Measurements from ENCODE around the gene ANKRD11. TPM values are rescaled to one million over a fixed set of nuclear protein-coding genes. Genes with fewer than 3 reads are reported as not detected.

ANKRD11 gene
- total RNA-seq, 1 experiment from 2014 or later, result 242 TPM

DNA sequence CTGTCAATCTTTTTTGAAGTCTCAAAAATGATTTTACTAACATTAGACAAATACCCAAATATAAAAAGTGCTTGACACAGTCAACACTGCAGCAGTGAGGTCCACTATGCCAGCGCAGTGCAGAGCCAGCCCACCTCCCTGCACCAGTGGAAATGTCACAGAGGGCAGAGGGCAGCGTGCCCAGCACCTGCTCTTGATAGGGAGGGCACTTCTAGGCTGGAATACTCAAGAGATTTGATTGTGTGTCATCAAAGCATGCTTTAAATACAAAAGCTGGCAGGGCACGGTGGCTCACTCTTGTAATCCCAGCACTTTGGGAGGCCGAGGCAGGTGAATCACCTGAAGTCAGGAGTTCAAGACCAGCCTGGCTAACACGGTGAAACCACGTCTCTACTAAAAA lies 136.0 kb downstream of the ANKRD11 start:
- H3K27ac Mint-ChIP-seq (ENCODE audit: unreplicated experiment), result peak overlapping the region; percentile 55
- TF ChIP-seq, protein P1, sequence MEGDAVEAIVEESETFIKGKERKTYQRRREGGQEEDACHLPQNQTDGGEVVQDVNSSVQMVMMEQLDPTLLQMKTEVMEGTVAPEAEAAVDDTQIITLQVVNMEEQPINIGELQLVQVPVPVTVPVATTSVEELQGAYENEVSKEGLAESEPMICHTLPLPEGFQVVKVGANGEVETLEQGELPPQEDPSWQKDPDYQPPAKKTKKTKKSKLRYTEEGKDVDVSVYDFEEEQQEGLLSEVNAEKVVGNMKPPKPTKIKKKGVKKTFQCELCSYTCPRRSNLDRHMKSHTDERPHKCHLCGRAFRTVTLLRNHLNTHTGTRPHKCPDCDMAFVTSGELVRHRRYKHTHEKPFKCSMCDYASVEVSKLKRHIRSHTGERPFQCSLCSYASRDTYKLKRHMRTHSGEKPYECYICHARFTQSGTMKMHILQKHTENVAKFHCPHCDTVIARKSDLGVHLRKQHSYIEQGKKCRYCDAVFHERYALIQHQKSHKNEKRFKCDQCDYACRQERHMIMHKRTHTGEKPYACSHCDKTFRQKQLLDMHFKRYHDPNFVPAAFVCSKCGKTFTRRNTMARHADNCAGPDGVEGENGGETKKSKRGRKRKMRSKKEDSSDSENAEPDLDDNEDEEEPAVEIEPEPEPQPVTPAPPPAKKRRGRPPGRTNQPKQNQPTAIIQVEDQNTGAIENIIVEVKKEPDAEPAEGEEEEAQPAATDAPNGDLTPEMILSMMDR (IDR thresholded peaks at IDR 0.05; ENCODE audit: unreplicated experiment), result no peak
- BruUV-seq (replicated peaks), result no TSS peak
- intact Hi-C loops (cut with micrococcal nuclease; ENCODE audit: unreplicated experiment), result no loop called here
- no peaks in the 10 kb centered on the region for H3K9me3 Mint-ChIP-seq (ENCODE audit: low read depth, unreplicated experiment)
- peak overlapping the region; percentile 39 for H3K4me3 Mint-ChIP-seq (ENCODE audit: low read depth, unreplicated experiment)
- CTCF ChIA-PET, result interaction anchor here (0.5 to 1.3 kb wide), 11 partner anchors 8 to 1879 kb away, joined by 3 to 7 read pairs (median 3); no protein-coding TSS in a partner anchor
- DNase-seq, result no peak
- no peaks in the 10 kb centered on the region for H3K27me3 Mint-ChIP-seq (ENCODE audit: unreplicated experiment)
- H3K36me3 Mint-ChIP-seq (ENCODE audit: insufficient read depth, unreplicated experiment), result peaks cover 73% of the 10 kb centered on the region
- H3K4me1 Mint-ChIP-seq (ENCODE audit: low read depth, unreplicated experiment), result peaks cover 80% of the 10 kb centered on the region

DNA sequence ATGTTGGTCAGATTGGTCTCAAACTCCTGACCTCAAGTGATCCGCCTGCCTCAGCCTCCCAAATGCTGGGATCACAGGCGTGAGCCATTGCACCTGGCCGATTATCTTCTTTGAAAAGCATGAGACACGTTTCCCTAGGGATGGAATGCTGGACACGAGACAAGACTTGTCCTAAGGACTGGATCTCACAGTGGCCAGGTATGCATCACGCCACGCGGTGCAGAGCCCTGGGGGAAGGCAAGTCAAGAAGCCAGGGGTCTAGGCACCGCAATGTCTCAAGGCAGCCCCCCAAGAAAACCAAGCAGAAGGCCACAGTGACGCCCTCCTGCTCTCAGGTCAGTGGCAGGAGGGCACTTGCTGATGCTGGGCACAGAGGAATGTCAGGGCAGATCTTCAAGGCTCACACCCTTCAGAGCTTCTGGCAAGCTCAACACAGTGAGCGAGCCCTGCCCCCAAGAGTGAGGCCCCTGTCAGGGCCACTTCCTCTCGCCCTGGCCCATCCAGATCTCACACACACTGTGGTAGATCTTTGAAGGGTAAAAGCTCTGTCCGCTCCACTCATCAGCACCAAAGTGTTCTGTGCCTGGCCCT lies 138.2 kb downstream of the ANKRD11 start:
- H3K4me1 Mint-ChIP-seq (ENCODE audit: low read depth, unreplicated experiment), result peaks cover 80% of the 10 kb centered on the region
- no peaks in the 10 kb centered on the region for H3K9me3 Mint-ChIP-seq (ENCODE audit: low read depth, unreplicated experiment)
- BruUV-seq (replicated peaks), result no TSS peak
- no peak overlapping the region for H3K27ac Mint-ChIP-seq (ENCODE audit: unreplicated experiment)
- CTCF ChIA-PET, result no interaction called here
- no peaks in the 10 kb centered on the region for H3K27me3 Mint-ChIP-seq (ENCODE audit: unreplicated experiment)
- TF ChIP-seq, protein P1 (IDR thresholded peaks at IDR 0.05; ENCODE audit: unreplicated experiment), result no peak
- no peak for DNase-seq
- intact Hi-C loops (cut with micrococcal nuclease; ENCODE audit: unreplicated experiment), result no loop called here
- no peak overlapping the region for H3K4me3 Mint-ChIP-seq (ENCODE audit: low read depth, unreplicated experiment)
- H3K36me3 Mint-ChIP-seq (ENCODE audit: insufficient read depth, unreplicated experiment), result peaks cover 62% of the 10 kb centered on the region

DNA sequence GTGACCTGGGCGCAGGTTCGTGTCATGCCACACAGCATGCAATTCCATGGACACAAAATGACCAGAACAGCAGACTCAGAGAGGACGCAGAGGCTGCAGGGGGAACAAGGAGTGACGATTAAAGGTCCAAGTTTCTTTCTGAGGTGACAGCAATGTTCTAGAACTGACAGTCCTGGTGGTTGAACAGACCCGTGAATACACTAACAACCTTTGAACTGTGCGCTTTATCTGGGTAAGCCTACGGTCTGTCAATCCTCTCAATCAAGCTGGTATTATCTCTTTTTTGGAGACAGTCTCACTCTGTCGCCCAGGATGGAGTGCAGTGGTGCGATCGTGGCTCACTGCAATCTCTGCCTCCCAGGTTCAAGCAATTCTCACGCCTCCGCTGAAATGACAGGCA lies 138.7 kb downstream of the ANKRD11 start:
- H3K27ac Mint-ChIP-seq (ENCODE audit: unreplicated experiment), result no peak overlapping the region
- DNase-seq, result no peak
- BruUV-seq (replicated peaks), result no TSS peak
- intact Hi-C loops (cut with micrococcal nuclease; ENCODE audit: unreplicated experiment), result no loop called here
- peaks cover 81% of the 10 kb centered on the region for H3K4me1 Mint-ChIP-seq (ENCODE audit: low read depth, unreplicated experiment)
- no peaks in the 10 kb centered on the region for H3K9me3 Mint-ChIP-seq (ENCODE audit: low read depth, unreplicated experiment)
- H3K27me3 Mint-ChIP-seq (ENCODE audit: unreplicated experiment), result no peaks in the 10 kb centered on the region
- H3K4me3 Mint-ChIP-seq (ENCODE audit: low read depth, unreplicated experiment), result no peak overlapping the region
- H3K36me3 Mint-ChIP-seq (ENCODE audit: insufficient read depth, unreplicated experiment), result peaks cover 56% of the 10 kb centered on the region
- CTCF ChIA-PET, result no interaction called here
- TF ChIP-seq, protein P1 (IDR thresholded peaks at IDR 0.05; ENCODE audit: unreplicated experiment), result no peak

DNA sequence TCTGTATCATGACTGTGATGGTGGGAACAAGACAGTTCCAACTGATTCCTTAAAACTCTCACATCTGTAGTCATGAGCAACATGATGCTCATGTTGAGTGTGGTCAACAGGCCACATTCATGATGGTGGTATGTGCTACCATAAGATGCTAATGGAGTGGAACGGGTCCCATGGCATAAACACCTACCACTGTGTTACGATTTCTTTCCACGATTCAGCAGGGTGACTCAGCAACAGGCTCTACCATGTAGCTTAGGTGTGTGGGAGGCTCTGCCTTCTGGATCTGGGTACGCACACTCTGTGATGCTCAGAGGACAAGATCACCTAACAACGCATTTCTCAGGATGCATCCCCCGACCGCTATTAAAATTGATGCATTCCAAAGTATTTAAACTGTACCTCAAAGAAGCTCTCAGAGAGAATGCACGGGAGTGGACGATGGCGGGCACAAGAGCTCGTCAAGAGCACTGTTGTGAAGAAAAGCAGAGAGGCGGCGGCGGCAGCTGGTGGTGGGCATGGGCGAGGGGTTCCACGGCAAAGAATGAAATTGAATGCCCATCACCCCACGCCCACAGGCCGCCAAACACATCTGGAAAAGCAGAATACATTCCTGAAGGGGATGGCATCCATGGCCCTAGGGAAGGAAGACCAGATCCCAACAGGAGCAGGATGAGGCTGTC lies 139.5 kb downstream of the ANKRD11 start:
- DNase-seq, result no peak
- TF ChIP-seq, protein P1 (IDR thresholded peaks at IDR 0.05; ENCODE audit: unreplicated experiment), result no peak
- BruUV-seq (replicated peaks), result no TSS peak
- peaks cover 56% of the 10 kb centered on the region for H3K36me3 Mint-ChIP-seq (ENCODE audit: insufficient read depth, unreplicated experiment)
- intact Hi-C loops (cut with micrococcal nuclease; ENCODE audit: unreplicated experiment), result no loop called here
- H3K4me1 Mint-ChIP-seq (ENCODE audit: low read depth, unreplicated experiment), result peaks cover 88% of the 10 kb centered on the region
- no peaks in the 10 kb centered on the region for H3K9me3 Mint-ChIP-seq (ENCODE audit: low read depth, unreplicated experiment)
- H3K27ac Mint-ChIP-seq (ENCODE audit: unreplicated experiment), result no peak overlapping the region
- H3K4me3 Mint-ChIP-seq (ENCODE audit: low read depth, unreplicated experiment), result no peak overlapping the region
- no peaks in the 10 kb centered on the region for H3K27me3 Mint-ChIP-seq (ENCODE audit: unreplicated experiment)
- CTCF ChIA-PET, result no interaction called here

All from Calu3 (cell line).